ENCODE measurements around the gene WDR7. TPM values are rescaled to one million over a fixed set of nuclear protein-coding genes. Genes with fewer than 3 reads are reported as not detected.

Gene WDR7
- total RNA-seq, 1 experiment from 2014 or later: 11.0 TPM

- H3K36me3 ChIP-seq: no peaks in the 10 kb centered on the region
- H3K4me3 ChIP-seq: no peak overlapping the region
- H3K9me3 ChIP-seq (replicated peaks): no peaks in the 10 kb centered on the region
- no peak overlapping the region for H3K27ac ChIP-seq
- peaks cover 13% of the 10 kb centered on the region; the same call in 1 of the 2 replicates for H3K27me3 ChIP-seq (replicated peaks)
- no peak for DNase-seq (ENCODE audit: low read depth in 1 of 2, low spot score in 2 of 2)
- H3K4me1 ChIP-seq (replicated peaks): no peaks in the 10 kb centered on the region
Observed at GRCh38 chr18:57059366-57059765, 408.2 kb downstream of the WDR7 start.

- no peak overlapping the region for H3K4me3 ChIP-seq
- H3K4me1 ChIP-seq (replicated peaks): no peaks in the 10 kb centered on the region
Observed at GRCh38 chr18:57060814-57061213, 409.7 kb downstream of the WDR7 start.

GRCh38 chr18:57062178-57062577, 411.0 kb downstream of the WDR7 start:
- Histone ChIP-seq H3K4me3 (no peak overlapping the region), H3K27me3 (replicated peaks) (peaks cover 13% of the 10 kb centered on the region; the same call in 1 of the 2 replicates), H3K9me3 (replicated peaks) (no peaks in the 10 kb centered on the region), H3K36me3 (no peaks in the 10 kb centered on the region), H3K27ac (no peak overlapping the region), H3K4me1 (replicated peaks) (no peaks in the 10 kb centered on the region)
- DNase-seq (ENCODE audit: low read depth in 1 of 2, low spot score in 2 of 2): no peak

More at GRCh38 chr18:57060814-57061213, 409.7 kb downstream of the WDR7 start:
- Histone ChIP-seq H3K27me3 (replicated peaks) (peaks cover 13% of the 10 kb centered on the region; the same call in 1 of the 2 replicates), H3K9me3 (replicated peaks) (no peaks in the 10 kb centered on the region), H3K36me3 (no peaks in the 10 kb centered on the region), H3K27ac (no peak overlapping the region)
- no peak for DNase-seq (ENCODE audit: low read depth in 1 of 2, low spot score in 2 of 2)

GRCh38 chr18:57062844-57063243, 411.7 kb downstream of the WDR7 start:
- H3K27ac ChIP-seq: no peak overlapping the region
- H3K27me3 ChIP-seq (replicated peaks): peaks cover 13% of the 10 kb centered on the region; the same call in 1 of the 2 replicates
- DNase-seq (ENCODE audit: low read depth in 1 of 2, low spot score in 2 of 2): no peak
- no peaks in the 10 kb centered on the region for H3K36me3 ChIP-seq
- H3K9me3 ChIP-seq (replicated peaks): no peaks in the 10 kb centered on the region
- no peak overlapping the region for H3K4me3 ChIP-seq
- H3K4me1 ChIP-seq (replicated peaks): no peaks in the 10 kb centered on the region

- no peaks in the 10 kb centered on the region for H3K4me1 ChIP-seq (replicated peaks)
- no peak overlapping the region for H3K27ac ChIP-seq
- DNase-seq (ENCODE audit: low read depth in 1 of 2, low spot score in 2 of 2): no peak
- no peaks in the 10 kb centered on the region for H3K36me3 ChIP-seq
- H3K27me3 ChIP-seq (replicated peaks): peaks cover 13% of the 10 kb centered on the region; the same call in 1 of the 2 replicates
- H3K4me3 ChIP-seq: no peak overlapping the region
- no peaks in the 10 kb centered on the region for H3K9me3 ChIP-seq (replicated peaks)
Observed at GRCh38 chr18:57063601-57064103, 412.5 kb downstream of the WDR7 start.

GRCh38 chr18:57073501-57074187, 422.5 kb downstream of the WDR7 start:
- no peaks in the 10 kb centered on the region for H3K4me1 ChIP-seq (replicated peaks)
- DNase-seq (ENCODE audit: low read depth in 1 of 2, low spot score in 2 of 2): no peak
- no peaks in the 10 kb centered on the region for H3K36me3 ChIP-seq
- H3K4me3 ChIP-seq: no peak overlapping the region
- H3K27ac ChIP-seq: no peak overlapping the region
- no peaks in the 10 kb centered on the region for H3K9me3 ChIP-seq (replicated peaks)
- peaks cover 17% of the 10 kb centered on the region; the same call in 1 of the 2 replicates for H3K27me3 ChIP-seq (replicated peaks)

- Histone ChIP-seq H3K27me3 (replicated peaks) (peaks cover 19% of the 10 kb centered on the region; the same call in 1 of the 2 replicates), H3K9me3 (replicated peaks) (no peaks in the 10 kb centered on the region), H3K4me3 (no peak overlapping the region), H3K4me1 (replicated peaks) (no peaks in the 10 kb centered on the region), H3K36me3 (no peaks in the 10 kb centered on the region), H3K27ac (no peak overlapping the region)
- no peak for DNase-seq (ENCODE audit: low read depth in 1 of 2, low spot score in 2 of 2)
Observed at GRCh38 chr18:57075716-57076400, 424.7 kb downstream of the WDR7 start.

- DNase-seq (ENCODE audit: low read depth in 1 of 2, low spot score in 2 of 2): no peak
- H3K4me1 ChIP-seq (replicated peaks): no peaks in the 10 kb centered on the region
- H3K36me3 ChIP-seq: no peaks in the 10 kb centered on the region
- no peaks in the 10 kb centered on the region for H3K9me3 ChIP-seq (replicated peaks)
- H3K27ac ChIP-seq: no peak overlapping the region
- H3K4me3 ChIP-seq: no peak overlapping the region
- H3K27me3 ChIP-seq (replicated peaks): peaks cover 19% of the 10 kb centered on the region; the same call in 1 of the 2 replicates
Observed at GRCh38 chr18:57077005-57077765, 426.0 kb downstream of the WDR7 start.

GRCh38 chr18:57077786-57078552, 426.8 kb downstream of the WDR7 start:
- Histone ChIP-seq H3K27ac (no peak overlapping the region), H3K36me3 (no peaks in the 10 kb centered on the region), H3K27me3 (replicated peaks) (peaks cover 16% of the 10 kb centered on the region; the same call in 1 of the 2 replicates), H3K4me1 (replicated peaks) (no peaks in the 10 kb centered on the region), H3K9me3 (replicated peaks) (no peaks in the 10 kb centered on the region), H3K4me3 (no peak overlapping the region)
- no peak for DNase-seq (ENCODE audit: low read depth in 1 of 2, low spot score in 2 of 2)

- Histone ChIP-seq H3K4me3 (no peak overlapping the region), H3K9me3 (replicated peaks) (no peaks in the 10 kb centered on the region), H3K27ac (no peak overlapping the region), H3K27me3 (replicated peaks) (peaks cover 12% of the 10 kb centered on the region; the same call in 1 of the 2 replicates), H3K4me1 (replicated peaks) (no peaks in the 10 kb centered on the region), H3K36me3 (no peaks in the 10 kb centered on the region)
- no peak for DNase-seq (ENCODE audit: low read depth in 1 of 2, low spot score in 2 of 2)
Observed at GRCh38 chr18:57078614-57079013, 427.5 kb downstream of the WDR7 start.

- Histone ChIP-seq H3K4me3 (no peak overlapping the region), H3K9me3 (replicated peaks) (no peaks in the 10 kb centered on the region; the same call in 1 of the 2 replicates), H3K4me1 (replicated peaks) (no peaks in the 10 kb centered on the region), H3K36me3 (no peaks in the 10 kb centered on the region), H3K27me3 (replicated peaks) (peaks cover 2% of the 10 kb centered on the region; the same call in 1 of the 2 replicates), H3K27ac (no peak overlapping the region)
- no peak for DNase-seq (ENCODE audit: low read depth in 1 of 2, low spot score in 2 of 2)
Observed at GRCh38 chr18:57080479-57080878, 429.3 kb downstream of the WDR7 start.

- Histone ChIP-seq H3K4me1 (replicated peaks) (no peaks in the 10 kb centered on the region), H3K4me3 (no peak overlapping the region), H3K9me3 (replicated peaks) (no peaks in the 10 kb centered on the region; the same call in 1 of the 2 replicates), H3K27ac (no peak overlapping the region), H3K36me3 (no peaks in the 10 kb centered on the region), H3K27me3 (replicated peaks) (peaks cover 2% of the 10 kb centered on the region; the same call in 1 of the 2 replicates)
- no peak for DNase-seq (ENCODE audit: low read depth in 1 of 2, low spot score in 2 of 2)
Observed at GRCh38 chr18:57081899-57082298, 430.7 kb downstream of the WDR7 start.

- Histone ChIP-seq H3K27me3 (replicated peaks) (peaks cover 5% of the 10 kb centered on the region), H3K36me3 (no peaks in the 10 kb centered on the region), H3K27ac (no peak overlapping the region), H3K4me1 (replicated peaks) (no peaks in the 10 kb centered on the region), H3K9me3 (replicated peaks) (no peaks in the 10 kb centered on the region; the same call in 1 of the 2 replicates), H3K4me3 (no peak overlapping the region)
- no peak for DNase-seq (ENCODE audit: low read depth in 1 of 2, low spot score in 2 of 2)
Observed at GRCh38 chr18:57083485-57083884, 432.3 kb downstream of the WDR7 start.

Data from SJSA1 (cell line).